GM18498 (cell line): ENCODE results near the gene ADGRL1.

Experiments used
- ATAC-seq: cut with Tn5 transposase; IDR thresholded peaks from one replicate; pipeline ENCODE4 v1.9.1; 2021; ENCODE audit warnings: mild to moderate bottlenecking, moderate library complexity; ENCODE audit not compliant: unreplicated experiment

The ADGRL1 gene

DNA sequence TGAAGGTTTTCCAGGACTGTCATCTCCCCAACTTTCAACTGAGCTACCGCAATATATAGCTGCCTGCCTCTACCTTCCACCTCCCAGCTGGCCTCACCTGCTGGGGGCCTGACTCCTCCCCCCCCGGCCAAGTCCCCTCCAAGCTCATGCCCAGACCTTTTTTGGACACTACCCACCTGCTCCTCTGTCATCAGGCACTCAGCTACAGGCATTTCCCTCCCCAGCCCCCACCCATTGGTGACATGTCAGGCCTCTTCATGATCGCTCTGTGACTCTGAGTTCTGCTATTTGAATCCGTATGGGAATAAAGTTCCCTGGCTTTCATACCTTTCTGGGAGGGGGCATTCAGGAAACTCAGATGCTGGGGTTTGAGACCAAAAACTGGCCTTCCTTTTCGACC is 90.2 kb downstream of the ADGRL1 start:
- no peak for ATAC-seq

DNA sequence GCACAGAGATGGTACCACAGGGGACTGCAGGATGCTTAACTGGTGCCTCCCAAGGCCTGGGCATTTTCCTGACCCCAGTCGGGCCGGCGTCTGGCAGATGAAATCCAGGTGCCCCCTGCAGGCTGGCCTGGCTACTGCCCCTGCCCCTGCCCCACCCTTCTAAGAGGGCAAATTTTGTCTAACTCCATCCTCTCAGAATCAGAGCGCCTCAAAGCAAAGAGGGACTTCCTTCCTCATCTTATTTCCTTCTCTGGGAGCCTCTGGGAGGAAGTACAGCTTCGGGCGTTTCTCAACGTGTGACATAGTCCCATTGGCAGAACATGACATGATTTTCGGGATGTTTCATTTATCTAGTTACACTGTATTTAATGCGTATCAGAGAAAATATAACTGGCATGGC is 91.1 kb downstream of the ADGRL1 start:
- no peak for ATAC-seq

DNA sequence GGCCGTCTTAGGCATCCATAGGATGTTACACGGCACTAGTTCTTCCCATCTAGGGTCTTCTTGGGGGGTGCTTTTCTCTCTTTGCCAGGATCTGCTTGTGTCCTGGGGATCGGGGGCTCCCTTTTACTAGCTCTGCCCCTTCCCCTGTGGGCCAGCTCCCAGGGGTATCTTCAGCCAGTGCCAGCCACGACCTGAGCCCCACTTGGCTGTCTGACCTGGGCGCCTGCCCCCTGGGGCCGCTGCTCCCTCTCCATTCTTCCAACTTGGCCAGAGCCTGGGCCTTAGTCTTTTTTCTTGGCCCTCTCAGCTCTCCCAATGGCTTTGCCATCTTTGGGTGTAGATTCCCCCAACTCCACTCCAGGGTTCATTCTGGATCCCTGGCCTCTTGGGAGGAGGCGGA is 91.5 kb downstream of the ADGRL1 start:
- no peak for ATAC-seq

DNA sequence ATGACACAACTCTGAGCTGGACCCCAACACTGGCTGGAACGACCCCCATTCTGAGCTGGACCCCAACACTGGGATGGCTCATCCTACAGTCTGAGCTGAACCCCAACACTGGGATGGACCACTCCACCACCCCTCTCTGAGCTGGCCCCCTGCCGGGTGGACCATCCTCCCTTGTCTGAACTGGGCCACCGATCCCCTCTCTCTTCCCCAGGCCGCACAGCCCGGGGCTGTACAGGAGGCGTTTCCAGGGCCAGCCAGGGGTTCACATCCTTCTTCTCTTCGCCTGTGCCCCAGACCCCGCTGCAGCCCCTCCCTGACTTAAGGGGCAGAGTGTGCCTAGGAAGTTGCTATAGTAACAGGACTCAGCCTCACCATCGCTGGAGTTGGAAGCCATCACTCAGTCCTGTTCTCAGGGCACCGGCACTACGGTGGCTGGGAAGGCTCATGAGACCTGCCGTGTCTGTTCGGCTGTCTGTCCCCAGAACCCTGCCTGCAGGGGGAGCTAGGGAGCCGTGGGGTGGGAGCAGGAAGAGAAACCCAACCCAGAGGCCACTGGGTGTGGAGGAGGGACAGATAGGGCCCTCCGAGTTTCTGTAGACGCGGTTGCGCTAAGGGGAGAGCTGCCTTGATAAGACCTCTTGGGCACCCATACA is 92.1 kb downstream of the ADGRL1 start:
- no peak for ATAC-seq

DNA sequence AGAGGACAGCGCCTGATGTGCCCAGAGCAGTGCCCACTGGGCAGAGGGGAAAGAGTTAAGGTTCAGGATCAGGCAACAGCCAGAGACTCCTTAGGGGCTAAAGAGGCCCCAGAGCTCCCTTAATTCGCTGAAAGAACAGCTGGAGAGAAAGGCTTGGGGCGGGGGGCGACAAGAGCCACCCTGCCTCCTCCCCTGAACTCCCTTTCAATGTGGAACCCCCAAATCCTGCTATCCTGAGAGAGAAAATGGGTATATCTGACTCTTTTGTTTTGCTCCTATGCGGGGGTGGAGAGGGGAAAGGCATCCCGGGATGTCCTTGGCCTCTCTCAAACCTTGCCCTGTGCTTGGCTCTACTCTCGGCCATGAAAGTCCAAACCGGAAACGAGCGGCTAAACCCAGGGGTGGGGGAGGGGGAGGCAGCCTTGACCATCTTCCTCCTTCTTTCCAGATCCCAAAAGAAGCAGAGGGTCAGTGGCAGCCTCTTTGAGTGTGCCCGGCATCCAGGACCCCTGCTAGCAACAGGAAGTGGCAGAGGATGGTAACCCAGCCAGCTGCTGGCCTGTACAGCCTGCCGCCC is 93.1 kb downstream of the ADGRL1 start:
- ATAC-seq: no peak

DNA sequence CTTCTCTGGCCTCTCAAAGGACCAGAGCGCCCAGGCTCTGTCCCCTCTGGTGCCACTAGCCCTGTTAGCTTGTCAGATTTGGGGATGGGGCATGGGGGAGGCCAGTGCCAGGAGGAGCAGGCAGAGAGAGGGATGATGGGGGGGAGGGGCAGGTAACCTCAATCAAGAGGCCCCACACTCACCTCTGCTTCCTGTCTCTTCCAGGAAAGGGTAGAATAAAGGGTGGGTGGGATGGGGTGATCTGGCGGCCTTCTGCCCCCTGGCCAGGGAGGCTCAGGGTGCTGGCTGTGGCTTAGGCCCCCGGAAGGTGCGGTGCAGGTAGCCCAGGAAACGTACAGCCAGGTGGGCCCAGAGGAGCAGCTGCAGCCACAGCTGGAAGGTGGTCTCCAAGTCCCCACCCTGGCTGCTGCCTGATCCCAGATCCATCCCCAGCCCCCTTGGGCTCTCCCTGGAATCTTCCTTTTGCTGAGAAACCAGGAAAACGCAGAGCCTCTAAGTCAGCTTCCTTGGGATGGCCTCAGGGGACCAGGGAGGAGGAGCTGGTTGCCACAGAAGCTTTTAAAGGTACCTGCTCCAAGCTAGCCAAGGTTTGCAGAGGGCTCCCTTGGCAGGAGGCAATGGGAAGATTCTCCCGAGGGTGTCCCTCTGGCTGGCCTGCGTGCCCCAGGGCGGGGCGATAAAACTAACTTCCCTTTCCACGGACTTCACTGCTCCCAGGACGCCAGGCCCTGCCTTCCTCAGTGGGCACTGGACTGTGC is 93.7 kb downstream of the ADGRL1 start:
- ATAC-seq: no peak

DNA sequence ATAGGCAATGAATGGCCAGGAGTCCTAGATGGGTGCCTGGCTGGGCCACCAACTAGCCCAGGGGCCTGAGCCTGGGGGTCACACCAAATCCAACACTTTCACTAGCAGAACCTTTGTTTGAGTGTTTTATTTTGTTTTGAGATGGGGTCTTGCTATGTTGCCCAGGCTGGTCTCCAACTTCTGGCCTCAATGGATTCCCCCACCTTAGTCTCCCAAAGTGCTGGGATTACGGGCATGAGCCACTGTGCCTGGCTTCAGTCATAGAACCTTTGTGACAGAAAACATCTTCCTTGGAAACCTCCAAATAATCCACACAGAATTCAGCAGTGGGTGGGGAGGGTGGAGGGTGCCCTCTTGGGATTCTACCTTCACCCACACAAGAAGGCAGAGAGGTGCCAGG is 94.5 kb downstream of the ADGRL1 start:
- no peak for ATAC-seq

DNA sequence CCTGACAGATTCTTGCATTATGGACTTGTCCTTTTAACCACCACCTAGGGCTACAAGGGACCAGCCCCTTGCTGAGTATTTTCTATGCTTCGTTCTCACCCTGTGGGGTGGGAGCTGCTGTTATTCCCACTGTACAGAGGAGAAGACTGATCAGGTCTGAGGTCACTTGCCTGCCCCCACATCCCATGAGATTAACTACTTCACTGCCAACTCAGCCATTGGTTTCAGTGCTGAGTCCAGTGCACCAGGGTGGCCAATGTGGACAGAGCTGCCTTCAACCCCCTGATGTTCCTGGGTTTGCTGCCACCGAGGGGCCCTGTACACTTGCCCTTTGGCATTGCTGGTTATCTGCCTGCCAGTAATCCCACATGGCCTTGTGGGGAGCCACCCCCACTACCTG is 95.3 kb downstream of the ADGRL1 start:
- ATAC-seq: no peak

DNA sequence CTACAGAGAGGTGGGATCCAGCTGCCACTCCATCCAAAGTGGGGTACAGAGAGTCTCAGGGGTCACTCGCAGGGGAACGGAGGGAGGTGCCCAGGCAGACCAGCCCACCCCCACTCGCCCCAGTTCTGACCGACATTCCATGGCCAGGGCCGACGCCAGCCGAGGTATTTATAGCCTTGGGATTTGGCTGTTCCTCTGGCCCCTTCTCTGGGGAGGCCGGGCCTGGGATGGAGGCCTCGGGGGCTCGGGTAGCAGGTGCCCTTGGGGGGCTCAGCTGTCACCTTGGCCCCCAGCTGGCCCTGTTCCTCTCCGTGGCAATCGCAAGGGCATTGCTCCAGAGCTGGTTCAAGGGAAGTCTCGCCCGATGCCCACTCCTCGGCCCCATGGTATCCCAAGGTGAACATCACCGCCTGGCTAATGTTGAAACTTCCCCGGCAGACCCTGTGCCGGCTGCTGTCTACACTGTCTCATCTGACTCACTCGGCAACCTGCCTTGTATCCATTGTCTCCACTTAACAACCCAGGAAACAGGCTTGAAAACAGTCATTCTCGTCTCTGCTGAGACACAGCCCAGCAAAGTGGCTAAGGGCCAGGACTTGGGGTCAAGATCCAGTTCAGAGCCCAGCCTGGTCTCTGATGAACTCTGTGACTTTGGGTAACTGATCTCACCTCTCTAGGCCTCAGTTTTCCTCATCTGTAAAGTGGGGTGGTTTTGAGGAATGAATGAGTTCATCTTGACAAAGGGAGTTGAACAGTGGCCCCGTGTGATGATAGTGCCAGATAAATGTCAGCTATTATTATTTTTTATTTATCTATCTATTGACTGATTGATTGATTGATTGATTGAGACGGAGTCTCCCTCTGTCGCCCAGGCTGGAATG is 98.1 kb downstream of the ADGRL1 start:
- no peak for ATAC-seq

DNA sequence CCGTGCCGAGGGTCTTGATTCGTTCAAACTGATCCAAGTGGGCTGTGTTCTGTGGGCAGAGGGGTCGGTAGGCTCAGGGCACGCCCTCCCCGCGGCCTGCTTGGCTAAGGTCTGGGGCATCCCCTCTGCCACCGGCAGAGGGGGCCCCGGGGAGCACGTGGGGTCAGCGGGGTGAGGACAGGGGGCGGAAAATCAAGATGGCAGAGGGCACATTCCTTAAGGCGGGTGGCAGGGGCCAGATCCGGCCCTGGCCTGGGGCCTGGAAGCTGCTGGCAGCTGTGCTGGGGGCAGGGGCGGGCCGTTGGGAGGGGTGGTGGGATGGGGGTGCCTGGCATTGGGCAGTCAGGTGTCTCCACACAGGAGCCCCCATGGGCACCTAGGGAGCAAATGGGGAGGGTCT is 99.1 kb downstream of the ADGRL1 start:
- ATAC-seq: no peak

DNA sequence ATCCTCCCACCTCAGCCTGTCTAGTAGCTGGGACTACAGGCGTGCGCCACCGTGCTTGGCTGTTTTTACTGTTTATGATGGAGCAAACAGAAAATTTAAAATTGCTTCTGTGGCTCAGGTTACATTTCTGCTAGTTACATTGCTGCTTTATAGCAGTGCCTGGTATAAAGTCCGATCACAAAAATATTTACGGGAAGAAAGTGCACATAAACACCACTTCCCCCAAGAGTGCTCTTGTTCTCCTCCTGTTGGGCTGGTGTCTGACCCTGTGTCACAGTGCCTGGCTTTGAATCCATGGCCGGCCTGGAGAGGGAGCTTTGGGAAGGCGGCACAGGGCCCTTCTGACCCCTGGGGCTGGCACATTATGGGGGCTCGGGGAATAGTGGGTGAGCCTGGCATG is 100.3 kb downstream of the ADGRL1 start:
- ATAC-seq: no peak

DNA sequence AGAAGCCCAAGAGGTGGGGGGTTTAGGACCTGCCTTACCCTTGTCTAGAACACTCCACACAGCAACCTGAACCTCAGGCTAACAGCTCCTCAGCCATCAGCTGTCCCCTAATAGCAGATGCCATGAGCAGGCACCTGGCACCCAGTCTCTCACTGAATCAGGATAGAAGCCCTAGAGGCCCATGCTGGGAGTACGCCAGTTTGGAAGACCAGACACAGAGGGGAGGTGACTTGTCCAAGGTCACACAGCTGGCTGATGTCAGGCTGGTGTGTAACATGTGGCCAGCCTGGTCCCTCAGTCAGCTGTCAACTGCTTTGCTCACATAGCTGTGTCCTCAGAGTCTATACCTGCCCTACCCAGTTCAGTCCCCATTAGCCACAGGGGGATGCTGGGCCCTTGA is 102.7 kb downstream of the ADGRL1 start:
- no peak for ATAC-seq

DNA sequence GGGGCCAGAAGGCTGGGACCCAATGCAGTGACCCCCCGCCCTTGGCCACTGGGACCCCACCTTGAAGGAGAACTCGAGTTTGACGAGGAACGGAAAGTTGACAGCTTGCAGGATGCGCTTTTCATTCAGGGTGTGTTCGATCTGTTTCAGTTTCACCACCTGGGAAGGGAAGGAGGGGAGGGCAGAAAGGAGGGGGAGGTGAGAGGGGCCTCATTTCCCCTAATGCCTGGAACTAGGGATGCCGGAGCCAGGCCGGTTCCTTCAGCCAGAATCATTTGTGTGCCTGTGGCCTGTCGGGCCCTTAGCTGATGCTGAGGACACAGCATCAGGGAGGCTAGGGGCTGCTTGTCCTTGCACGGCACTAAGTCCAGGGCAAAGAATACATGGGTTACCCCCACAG is 103.2 kb downstream of the ADGRL1 start:
- ATAC-seq: no peak

DNA sequence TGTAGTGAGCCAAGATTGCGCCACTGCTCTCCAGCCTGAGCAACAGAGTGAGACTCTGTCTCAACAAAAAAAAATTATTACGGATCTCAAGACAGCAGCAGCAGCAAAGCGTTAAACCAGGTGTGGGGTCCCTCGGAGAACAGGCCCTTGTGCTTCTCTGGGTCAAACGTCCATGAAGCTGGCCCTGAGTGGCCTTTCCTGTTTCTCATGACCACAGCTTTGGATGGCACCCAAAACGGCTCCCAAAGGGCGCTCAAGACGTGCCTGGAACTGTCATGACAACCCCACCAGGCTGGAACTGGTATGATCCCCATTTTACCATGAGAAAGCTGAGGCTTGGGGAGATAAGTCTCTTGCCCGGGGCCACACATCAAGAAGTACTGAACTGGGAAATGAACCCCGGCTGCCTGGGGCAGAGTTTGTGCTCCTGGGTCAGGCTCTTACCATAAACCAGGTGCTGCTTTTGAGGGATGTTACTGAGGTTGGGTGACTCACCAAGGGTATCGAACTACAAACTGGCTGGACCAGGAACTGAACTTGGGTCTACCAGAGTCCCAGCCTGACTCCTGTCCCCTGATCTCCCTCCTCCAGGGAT is 103.8 kb downstream of the ADGRL1 start:
- no peak for ATAC-seq

DNA sequence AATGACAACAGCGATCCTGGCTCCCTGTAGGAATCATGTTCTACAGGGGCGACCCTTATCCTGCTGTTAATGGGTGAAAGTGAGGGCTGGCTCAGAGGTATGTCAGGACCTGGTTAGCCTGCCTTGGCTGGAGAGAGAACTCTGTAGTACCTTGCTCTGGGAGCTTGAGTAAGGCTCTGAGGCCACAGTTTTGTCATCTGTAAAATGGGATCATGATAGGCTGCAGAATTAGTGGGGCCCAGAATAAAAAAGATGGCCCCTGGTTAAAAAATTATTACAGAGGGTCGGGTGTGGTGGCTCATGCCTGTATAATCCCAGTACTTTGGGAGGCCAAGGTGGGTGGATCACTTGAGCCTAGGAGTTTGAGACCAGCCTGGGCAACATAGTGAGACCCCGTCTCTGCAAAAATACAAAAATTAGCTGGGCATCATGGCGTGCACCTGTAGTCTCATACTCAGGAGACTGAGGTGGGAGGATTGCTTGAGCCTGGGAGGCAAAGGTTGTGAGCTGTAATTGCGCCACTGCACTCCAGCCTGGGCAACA is 104.9 kb downstream of the ADGRL1 start:
- ATAC-seq: no peak
